Activated T-helper 1 cell treated with anti-CD3 and anti-CD28 coated beads, Interleukin-12 subunit alpha, Interleukin-12 subunit beta, Interleukin-2, Interleukin-4 antibody, amounts not matched to agents 30 ng/mL and 10 ng/mL and 1 ng/mL, durations not matched to agents 14 hours and 24 hours and 36 hours (primary cell): ENCODE measurements around the gene ITLN1. TPM values are rescaled to one million over a fixed set of nuclear protein-coding genes. Genes with fewer than 3 reads are reported as not detected.

ENCODE experiments used
- DNase-seq: peaks from one replicate; pipeline ENCODE4 v3.0.0; 2021; ENCODE audit warnings: low spot score
- H3K27ac Mint-ChIP-seq: one replicate; pipeline ENCODE4 v1.8.0; 2021; ENCODE audit warnings: mild to moderate bottlenecking, mixed read lengths
- H3K27me3 Mint-ChIP-seq: one replicate; pipeline ENCODE4 v1.8.0; 2022; ENCODE audit warnings: mild to moderate bottlenecking, moderate library complexity, mixed read lengths; ENCODE audit not compliant: insufficient read depth
- H3K36me3 Mint-ChIP-seq: one replicate; pipeline ENCODE4 v1.8.0; 2021; ENCODE audit warnings: low read depth, mixed read lengths
- H3K4me1 Mint-ChIP-seq: one replicate; pipeline ENCODE4 v1.8.0; 2021; ENCODE audit warnings: low read depth, mixed read lengths
- H3K4me3 Mint-ChIP-seq: one replicate; pipeline ENCODE4 v1.8.0; 2021; ENCODE audit warnings: mild to moderate bottlenecking, moderate library complexity, mixed read lengths
- H3K9me3 Mint-ChIP-seq: one replicate; pipeline ENCODE4 v1.8.0; 2021; ENCODE audit warnings: mixed read lengths
- intact Hi-C: fragments of 100-400 bp; cut with micrococcal nuclease; formaldehyde crosslinking; loops from one replicate; pipeline ENCODE4 v1.15.1; 2024
- total RNA-seq: library from RNA; stranded (reverse); gene quantifications from 2 replicates; pipeline ENCODE4 v1.2.3, GENCODE V29; 2022

ITLN1 gene
- total RNA-seq, 1 donor from 2014 or later: not detected

DNA sequence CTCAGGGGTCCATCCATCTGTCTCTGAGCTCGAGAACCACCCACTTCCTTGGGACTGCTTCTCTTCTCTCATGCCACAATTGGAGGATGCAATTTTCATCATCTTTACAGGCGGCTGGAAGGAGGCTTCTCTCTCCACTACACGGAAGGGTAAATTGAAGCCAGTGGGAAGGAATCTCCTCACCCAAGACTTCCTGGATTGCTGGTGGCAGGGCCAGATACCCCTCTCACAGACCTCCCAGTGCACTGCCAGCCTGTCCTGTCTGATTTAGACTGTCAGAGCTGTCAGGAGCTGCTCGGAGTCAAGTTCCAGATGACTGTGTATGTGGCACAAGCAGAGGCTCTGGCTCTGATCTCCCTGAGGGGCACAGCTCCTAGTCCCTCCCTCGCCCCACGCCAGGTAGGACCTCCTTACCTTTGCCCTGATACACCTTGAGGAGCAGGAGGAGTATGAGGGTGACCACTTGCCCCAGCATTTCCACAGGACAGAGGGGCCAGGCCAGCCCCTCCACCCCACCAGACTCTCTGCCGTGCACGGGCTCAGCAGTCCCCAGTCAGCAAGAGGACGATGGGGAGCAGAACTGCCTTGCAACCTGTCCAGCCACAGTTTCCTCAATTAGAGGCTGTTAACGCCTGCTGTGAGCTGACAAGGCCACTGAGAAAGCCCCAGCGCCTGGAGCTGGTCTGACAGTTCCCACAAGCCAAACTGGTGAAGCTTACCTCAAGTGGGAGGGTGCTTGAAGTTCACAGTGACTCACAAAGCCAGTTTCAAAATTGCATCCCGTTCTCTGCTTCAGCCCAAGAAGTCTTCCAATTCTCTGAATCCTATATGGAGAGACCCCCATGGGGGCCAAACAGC, 22.5 kb downstream of the ITLN1 start, which contains the start of gene CD244:
TSS of gene CD244 (minus strand) at position 685 of the 858 bp plus-strand sequence. CDS start at position 475, 210 bp downstream.
- intact Hi-C loops: loop anchor here (1.0 kb wide), 1 partner anchor 24 kb away; no protein-coding TSS in a partner anchor
- DNase-seq: peak; percentile 43
- no peaks in the 10 kb centered on the region for H3K9me3 Mint-ChIP-seq
- peak within 1 kb of the TSS; percentile 17 for H3K4me3 Mint-ChIP-seq
- no peak within 1 kb of the TSS for H3K27ac Mint-ChIP-seq
- H3K27me3 Mint-ChIP-seq: peaks cover 6% of the 10 kb centered on the region
- H3K4me1 Mint-ChIP-seq: peaks cover 26% of the 10 kb centered on the region
- H3K36me3 Mint-ChIP-seq: no peaks in the 10 kb centered on the region

DNA sequence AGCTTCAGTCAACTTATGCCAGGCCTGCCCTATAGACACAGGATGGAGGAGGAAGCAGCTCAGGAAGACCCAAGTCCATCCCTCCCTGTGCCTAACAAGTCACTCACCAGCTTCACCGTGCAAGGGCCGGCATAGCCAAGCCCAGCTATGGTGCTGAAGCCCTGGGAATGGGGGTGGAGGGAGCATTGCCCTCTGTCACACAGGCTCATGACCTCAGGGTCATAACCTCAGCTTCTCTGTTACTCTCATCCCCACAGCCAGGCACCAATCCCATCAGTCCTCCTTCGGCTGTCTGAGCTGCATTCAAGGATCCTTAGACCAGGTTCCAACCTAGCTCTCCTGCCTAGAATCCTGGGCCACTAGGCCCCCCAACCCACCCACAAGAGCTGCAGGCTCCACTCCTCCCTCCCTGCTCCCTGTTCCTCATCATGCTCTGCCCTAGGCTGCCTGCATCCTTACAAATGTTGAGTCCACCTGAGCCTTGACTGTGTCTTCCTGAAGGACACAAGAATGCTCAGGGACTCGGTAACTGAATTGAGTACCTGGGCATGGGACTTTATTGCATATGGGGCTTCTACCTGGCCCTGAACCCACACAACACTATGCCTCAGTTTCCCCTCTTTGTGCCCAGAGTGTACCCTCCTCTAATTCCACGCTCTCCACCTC, 24.0 kb downstream of the ITLN1 start:
- Mint-ChIP-seq H3K36me3 (no peaks in the 10 kb centered on the region), H3K9me3 (no peaks in the 10 kb centered on the region), H3K27ac (no peak overlapping the region), H3K4me1 (peaks cover 26% of the 10 kb centered on the region), H3K4me3 (no peak overlapping the region), H3K27me3 (peaks cover 4% of the 10 kb centered on the region)
- no peak for DNase-seq
- intact Hi-C loops: no loop called here

DNA sequence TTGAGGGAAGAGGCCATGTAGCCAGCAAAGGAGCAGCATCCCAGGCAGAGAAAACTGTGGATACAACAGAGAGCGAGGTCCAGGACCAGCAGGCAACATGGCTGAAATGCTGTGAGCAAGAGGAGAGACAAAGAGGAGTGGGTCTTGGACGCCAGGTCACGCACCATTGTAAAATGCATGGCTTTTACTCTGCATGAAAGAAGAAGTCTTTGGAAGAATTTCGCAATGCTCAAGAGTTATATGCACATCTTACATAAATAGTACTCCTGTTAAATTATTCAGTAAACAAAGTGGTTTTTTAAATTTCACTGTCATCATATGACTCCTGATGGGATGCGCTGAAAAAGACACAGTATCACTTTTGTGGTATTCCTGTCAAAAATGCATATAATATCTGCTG, 25.8 kb downstream of the ITLN1 start:
- intact Hi-C loops: no loop called here
- Mint-ChIP-seq H3K36me3 (no peaks in the 10 kb centered on the region), H3K4me3 (no peak overlapping the region), H3K27me3 (peaks cover 4% of the 10 kb centered on the region), H3K4me1 (peaks cover 23% of the 10 kb centered on the region), H3K27ac (no peak overlapping the region), H3K9me3 (no peaks in the 10 kb centered on the region)
- no peak for DNase-seq

DNA sequence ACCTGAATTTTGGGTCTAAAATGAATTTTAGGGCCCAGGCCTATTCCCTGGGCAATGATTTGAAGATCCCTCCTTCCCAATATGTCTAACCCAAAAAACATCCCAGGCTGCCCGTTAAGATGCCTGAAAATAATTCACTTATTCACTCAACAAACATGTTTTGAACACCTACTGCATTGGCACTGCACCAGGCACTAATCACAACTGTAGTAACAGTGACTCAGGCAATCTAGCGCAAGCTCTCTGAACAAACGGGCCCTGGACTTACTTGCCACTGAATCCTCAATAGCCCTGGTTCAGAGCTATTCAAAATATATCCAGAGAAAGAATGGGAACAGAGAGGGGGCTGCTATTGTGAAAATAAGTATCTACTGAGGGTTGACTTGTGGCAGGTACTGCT, 26.5 kb downstream of the ITLN1 start:
- H3K4me3 Mint-ChIP-seq: no peak overlapping the region

DNA sequence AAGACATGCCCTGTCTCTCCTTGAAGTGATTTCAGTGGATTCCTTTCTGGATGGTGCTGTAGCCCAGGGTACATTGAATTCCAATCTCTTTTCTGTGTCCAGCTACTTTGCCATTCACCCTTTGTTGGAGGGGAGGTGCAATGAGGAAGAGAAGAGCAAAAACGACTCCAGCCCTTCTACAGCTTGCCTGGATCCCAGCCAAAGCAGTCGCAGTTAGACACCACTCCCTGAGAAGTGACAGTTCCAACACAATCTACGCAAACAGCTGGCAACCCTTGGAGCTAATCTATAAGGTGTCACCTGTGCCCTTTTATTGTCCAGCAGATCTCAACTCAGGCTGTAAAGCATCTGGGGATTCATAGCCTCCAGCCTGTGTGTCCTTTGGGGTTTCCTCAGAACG, 26.9 kb downstream of the ITLN1 start:
- Mint-ChIP-seq H3K27me3 (peaks cover 4% of the 10 kb centered on the region), H3K4me3 (no peak overlapping the region), H3K36me3 (no peaks in the 10 kb centered on the region), H3K27ac (no peak overlapping the region), H3K9me3 (no peaks in the 10 kb centered on the region), H3K4me1 (peaks cover 13% of the 10 kb centered on the region)
- DNase-seq: no peak
- intact Hi-C loops: no loop called here

More for the DNA sequence above, 26.5 kb downstream of the ITLN1 start:
- no peaks in the 10 kb centered on the region for H3K36me3 Mint-ChIP-seq
- H3K4me1 Mint-ChIP-seq: peaks cover 17% of the 10 kb centered on the region
- peaks cover 4% of the 10 kb centered on the region for H3K27me3 Mint-ChIP-seq
- intact Hi-C loops: no loop called here
- DNase-seq: no peak
- no peak overlapping the region for H3K27ac Mint-ChIP-seq
- H3K9me3 Mint-ChIP-seq: no peaks in the 10 kb centered on the region

DNA sequence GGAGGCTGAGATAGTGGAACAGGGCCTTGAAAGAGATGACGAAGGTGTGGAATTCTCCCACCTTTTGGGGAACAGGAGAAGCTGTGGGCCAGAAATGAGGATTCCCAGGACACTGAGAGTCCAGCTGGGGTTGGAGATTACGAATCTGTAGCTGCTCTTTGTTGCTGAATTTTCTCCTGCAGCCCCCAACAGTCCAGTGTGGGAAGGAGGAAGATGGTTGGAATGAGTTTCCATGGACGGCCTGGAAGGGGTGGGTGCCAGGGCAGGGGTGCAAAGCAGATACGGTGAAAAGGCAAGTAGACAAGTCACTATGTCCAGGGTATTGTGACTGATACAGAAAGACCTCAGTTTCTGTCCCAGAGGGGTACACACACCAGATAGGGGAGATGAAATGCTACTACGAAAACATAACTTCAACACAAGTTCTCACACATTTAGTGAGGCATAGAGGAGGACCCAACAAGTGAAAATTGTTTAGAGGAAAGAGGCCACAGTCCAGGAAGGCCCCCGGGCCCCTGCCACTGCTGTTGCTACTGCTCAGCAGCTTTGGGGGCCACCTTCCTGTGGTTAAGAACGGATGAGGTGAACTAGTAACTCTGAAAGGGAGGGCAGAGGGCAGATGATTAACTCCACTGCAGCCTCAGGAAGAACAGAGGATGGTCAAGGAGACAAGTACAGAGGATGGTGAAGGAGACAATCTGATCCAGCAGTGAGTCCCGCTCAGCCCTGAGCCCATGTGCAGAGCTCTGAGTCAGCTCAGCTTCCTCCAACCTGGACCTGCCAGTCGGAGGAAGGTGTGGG, 29.6 kb downstream of the ITLN1 start:
- H3K27ac Mint-ChIP-seq: no peak overlapping the region
- no peak overlapping the region for H3K4me3 Mint-ChIP-seq
- intact Hi-C loops: no loop called here
- no peaks in the 10 kb centered on the region for H3K9me3 Mint-ChIP-seq
- peaks cover 6% of the 10 kb centered on the region for H3K27me3 Mint-ChIP-seq
- H3K36me3 Mint-ChIP-seq: no peaks in the 10 kb centered on the region
- no peaks in the 10 kb centered on the region for H3K4me1 Mint-ChIP-seq
- DNase-seq: no peak

DNA sequence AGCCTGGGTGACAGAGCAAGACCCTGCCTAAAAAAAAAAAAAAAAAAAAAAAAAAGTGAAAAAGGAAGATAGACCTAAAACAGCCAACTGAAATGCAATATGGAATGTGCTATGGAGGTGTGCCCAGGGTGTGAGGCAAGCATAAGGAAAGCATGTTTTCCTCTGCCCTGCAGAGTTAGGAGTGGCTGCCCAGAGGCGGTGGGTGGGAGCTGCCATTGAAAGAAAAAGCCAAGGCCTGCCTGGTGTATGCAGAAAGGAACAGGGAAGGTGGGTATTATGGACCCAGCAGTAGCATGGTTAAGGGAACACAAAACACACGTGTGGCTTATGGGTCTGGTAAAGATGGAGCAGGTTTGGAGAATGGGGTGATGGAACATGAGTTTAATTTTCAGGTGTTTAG, 31.2 kb downstream of the ITLN1 start:
- Mint-ChIP-seq H3K36me3 (no peaks in the 10 kb centered on the region), H3K27me3 (peaks cover 9% of the 10 kb centered on the region), H3K4me1 (no peaks in the 10 kb centered on the region), H3K4me3 (no peak overlapping the region), H3K27ac (no peak overlapping the region), H3K9me3 (no peaks in the 10 kb centered on the region)
- intact Hi-C loops: no loop called here
- DNase-seq: no peak

DNA sequence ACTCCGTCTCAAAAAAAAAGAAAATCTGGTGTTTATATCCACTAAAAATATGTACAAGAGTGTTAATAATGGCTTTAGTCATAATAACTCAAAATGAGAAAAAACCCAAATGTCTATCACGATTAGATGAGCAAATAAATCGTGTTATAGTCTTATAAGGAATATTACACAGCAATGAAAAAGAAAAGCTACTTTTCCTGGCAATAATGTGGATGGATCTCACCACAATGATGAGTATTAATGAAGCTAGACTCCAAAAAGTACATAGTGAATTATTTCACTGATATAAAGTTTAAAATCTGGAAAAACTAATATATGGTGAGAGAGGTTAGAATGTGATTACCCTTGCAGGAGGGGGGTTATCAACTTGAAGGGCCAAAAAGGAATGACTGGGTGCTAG, 32.0 kb downstream of the ITLN1 start:
- Mint-ChIP-seq H3K27ac (no peak overlapping the region), H3K4me1 (no peaks in the 10 kb centered on the region), H3K36me3 (no peaks in the 10 kb centered on the region), H3K4me3 (no peak overlapping the region), H3K27me3 (peaks cover 9% of the 10 kb centered on the region), H3K9me3 (no peaks in the 10 kb centered on the region)
- no peak for DNase-seq
- intact Hi-C loops: no loop called here

DNA sequence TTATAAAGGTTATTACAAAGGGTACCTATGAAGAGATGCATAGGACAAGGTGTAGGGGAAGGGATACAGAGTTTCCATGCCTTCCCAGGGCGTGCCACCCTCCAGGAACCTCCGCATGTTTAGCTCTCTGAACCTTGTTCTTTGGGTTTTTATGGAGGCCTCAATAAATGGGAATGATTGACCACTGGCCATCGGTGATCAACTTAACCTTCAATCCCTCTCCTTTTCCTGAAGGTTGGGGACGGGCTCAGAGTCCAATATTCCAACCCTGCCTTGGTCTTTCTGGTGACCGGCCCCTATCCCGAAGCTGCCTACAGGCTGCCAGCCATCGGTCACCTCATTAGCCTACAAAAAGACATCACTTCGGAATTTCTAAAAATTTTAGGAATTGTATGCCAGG, 34.0 kb downstream of the ITLN1 start:
- no peak overlapping the region for H3K4me3 Mint-ChIP-seq
- intact Hi-C loops: no loop called here
- DNase-seq: no peak
- H3K27ac Mint-ChIP-seq: no peak overlapping the region
- no peaks in the 10 kb centered on the region for H3K36me3 Mint-ChIP-seq
- no peaks in the 10 kb centered on the region for H3K9me3 Mint-ChIP-seq
- H3K27me3 Mint-ChIP-seq: peaks cover 11% of the 10 kb centered on the region
- no peaks in the 10 kb centered on the region for H3K4me1 Mint-ChIP-seq

DNA sequence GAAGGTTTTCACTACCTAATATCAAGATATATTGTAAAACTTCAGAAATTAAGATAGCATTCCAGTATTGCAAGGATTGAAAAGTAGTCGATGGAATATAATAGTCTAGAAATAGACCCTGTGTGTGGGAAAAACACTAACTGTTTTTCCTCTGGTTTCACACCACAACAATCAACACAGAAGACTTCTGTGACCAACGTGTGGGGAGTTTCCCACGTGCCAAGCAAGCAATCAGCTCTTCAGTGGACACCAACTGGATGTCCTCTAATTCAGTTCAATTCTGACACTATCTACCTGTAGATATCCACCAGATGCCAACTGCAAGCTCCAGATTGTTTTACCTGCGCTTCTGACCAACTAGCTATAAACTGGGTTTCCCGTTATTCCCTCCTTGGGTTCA, 34.4 kb downstream of the ITLN1 start:
- DNase-seq: no peak
- intact Hi-C loops: no loop called here
- peaks cover 11% of the 10 kb centered on the region for H3K27me3 Mint-ChIP-seq
- H3K36me3 Mint-ChIP-seq: no peaks in the 10 kb centered on the region
- H3K4me1 Mint-ChIP-seq: no peaks in the 10 kb centered on the region
- H3K4me3 Mint-ChIP-seq: no peak overlapping the region
- no peaks in the 10 kb centered on the region for H3K9me3 Mint-ChIP-seq
- H3K27ac Mint-ChIP-seq: no peak overlapping the region

DNA sequence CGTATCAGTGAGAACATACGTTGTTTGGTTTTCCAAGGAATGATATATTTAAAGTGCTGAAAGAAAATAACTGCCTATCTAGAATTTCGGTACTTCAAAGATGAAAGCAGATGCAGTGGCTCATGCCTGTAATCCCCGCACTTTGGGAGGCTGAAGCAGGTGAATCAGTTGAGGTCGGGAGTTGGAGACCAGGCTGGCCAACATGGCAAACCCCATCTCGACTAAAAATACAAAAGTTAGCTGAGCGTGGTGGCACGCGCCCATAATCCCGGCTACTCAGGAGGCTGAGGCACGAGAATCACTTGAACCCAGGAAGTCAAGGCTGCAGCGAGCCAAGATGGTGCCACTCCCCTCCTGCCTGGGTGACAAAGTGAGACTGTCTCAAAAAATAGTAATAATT, 38.7 kb downstream of the ITLN1 start:
- H3K27ac Mint-ChIP-seq: no peak overlapping the region
- H3K27me3 Mint-ChIP-seq: peaks cover 11% of the 10 kb centered on the region
- H3K36me3 Mint-ChIP-seq: peaks cover 7% of the 10 kb centered on the region
- no peaks in the 10 kb centered on the region for H3K9me3 Mint-ChIP-seq
- no peak overlapping the region for H3K4me3 Mint-ChIP-seq
- no peak for DNase-seq
- intact Hi-C loops: no loop called here
- H3K4me1 Mint-ChIP-seq: peaks cover 13% of the 10 kb centered on the region

DNA sequence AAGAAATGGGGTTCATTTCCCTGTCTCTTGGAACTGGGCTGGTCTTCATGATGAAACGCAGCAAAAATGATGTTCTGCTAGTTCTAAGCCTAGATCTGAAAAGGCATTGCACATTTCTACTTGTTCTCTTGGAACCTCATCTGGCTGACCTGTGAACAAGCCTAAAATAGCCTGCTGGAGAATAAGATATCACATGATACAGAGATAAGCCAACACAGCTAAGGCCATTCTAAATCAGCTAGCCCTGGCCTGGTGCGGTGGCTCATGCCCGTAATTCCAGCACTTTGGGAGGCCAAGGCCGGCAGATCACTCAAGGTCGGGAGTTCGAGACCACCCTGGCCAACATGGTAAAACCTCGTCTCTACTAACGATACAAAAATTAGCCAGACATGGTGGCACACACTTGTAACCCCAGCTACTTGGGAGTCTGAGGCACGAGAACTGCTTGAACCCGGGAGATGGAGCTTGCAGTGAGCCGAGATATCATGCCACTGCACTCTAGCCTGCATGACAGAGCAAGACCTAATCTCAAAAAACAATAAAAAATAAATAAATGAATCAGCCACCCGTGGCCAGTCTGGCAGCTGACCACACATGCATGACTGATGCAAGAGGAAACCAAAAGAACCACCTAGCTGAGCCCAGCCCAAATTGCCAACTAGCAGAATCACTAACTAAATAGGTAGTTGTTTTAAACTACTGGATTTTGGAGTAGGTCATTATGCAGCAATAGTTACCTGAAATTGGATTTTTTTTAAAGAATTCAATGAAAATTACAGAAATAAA, 40.3 kb downstream of the ITLN1 start:
- Mint-ChIP-seq H3K27me3 (peaks cover 4% of the 10 kb centered on the region), H3K27ac (no peak overlapping the region), H3K4me1 (peaks cover 16% of the 10 kb centered on the region), H3K9me3 (no peaks in the 10 kb centered on the region), H3K36me3 (peaks cover 7% of the 10 kb centered on the region), H3K4me3 (no peak overlapping the region)
- intact Hi-C loops: no loop called here
- DNase-seq: no peak
